ENCODE results near the gene DCUN1D3. TPM values are rescaled to one million over a fixed set of nuclear protein-coding genes. Genes with fewer than 3 reads are reported as not detected.

The DCUN1D3 gene
- total RNA-seq, 4 donors from 2014 or later: 14.7 to 38.0 (median 21.5) TPM

DNA sequence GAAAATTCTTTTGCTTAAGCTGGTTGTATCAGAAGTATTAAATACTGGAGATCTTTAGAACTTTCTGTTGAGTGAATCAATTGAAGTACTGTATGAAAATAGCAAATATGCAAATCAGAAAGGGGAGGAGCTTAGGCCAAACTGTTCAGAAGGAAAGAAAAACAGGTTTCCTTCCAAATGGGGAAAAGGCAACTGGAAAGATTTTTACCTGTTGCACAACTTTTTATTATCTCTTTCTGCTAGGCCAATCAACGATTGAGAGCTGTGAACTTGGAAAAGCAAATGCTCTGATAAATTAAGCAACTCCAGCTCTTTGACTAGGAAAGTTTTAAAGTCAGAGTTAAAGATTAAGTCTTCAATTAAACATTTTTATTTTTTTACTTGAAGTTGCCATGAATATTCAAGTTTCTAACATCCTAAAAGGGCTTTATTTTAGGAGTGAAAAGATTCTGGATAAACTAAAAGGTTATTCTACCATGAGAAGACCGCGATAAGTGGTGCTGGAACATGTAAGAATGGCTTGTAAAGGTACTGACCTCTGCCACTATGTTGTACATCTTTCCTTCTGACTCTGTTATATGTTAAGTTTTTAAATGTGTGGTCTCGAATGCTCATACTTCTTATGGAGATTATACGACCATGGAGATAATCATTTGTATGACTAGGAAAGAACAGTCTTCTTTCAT lies 16.5 kb downstream of the DCUN1D3 start:
- H3K27me3 ChIP-seq: no peaks in the 10 kb centered on the region
- intact Hi-C loops (cut with DNase I; ENCODE audit: low total_unique reads): no loop called here
- H3K9me3 ChIP-seq: no peaks in the 10 kb centered on the region
- H3K4me3 ChIP-seq: no peak overlapping the region
- no peaks in the 10 kb centered on the region for H3K36me3 ChIP-seq
- no peak for DNase-seq
- H3K4me1 ChIP-seq: peaks cover 6 to 16% of the 10 kb centered on the region in 2 donors
- TF ChIP-seq, protein P1, sequence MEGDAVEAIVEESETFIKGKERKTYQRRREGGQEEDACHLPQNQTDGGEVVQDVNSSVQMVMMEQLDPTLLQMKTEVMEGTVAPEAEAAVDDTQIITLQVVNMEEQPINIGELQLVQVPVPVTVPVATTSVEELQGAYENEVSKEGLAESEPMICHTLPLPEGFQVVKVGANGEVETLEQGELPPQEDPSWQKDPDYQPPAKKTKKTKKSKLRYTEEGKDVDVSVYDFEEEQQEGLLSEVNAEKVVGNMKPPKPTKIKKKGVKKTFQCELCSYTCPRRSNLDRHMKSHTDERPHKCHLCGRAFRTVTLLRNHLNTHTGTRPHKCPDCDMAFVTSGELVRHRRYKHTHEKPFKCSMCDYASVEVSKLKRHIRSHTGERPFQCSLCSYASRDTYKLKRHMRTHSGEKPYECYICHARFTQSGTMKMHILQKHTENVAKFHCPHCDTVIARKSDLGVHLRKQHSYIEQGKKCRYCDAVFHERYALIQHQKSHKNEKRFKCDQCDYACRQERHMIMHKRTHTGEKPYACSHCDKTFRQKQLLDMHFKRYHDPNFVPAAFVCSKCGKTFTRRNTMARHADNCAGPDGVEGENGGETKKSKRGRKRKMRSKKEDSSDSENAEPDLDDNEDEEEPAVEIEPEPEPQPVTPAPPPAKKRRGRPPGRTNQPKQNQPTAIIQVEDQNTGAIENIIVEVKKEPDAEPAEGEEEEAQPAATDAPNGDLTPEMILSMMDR (IDR thresholded peaks at IDR 0.05): no peak
- TF ChIP-seq POLR2A (IDR thresholded peaks at IDR 0.05): no peak
- H3K27ac ChIP-seq: peak overlapping the region; percentile 49 to 77

- H3K4me1 ChIP-seq: peaks cover 6 to 16% of the 10 kb centered on the region in 2 donors
- peak overlapping the region in 1 of 2 donors; percentile 77 for H3K27ac ChIP-seq
- H3K36me3 ChIP-seq: no peaks in the 10 kb centered on the region
- no peak for DNase-seq
- H3K27me3 ChIP-seq: no peaks in the 10 kb centered on the region
- no peak overlapping the region for H3K4me3 ChIP-seq
- TF ChIP-seq, protein P1 (IDR thresholded peaks at IDR 0.05): no peak
- TF ChIP-seq POLR2A (IDR thresholded peaks at IDR 0.05): no peak
- intact Hi-C loops (cut with DNase I; ENCODE audit: low total_unique reads): no loop called here
- H3K9me3 ChIP-seq: no peaks in the 10 kb centered on the region
Measured at GRCh38 chr16:20881503-20881878, 18.7 kb downstream of the DCUN1D3 start.

GRCh38 chr16:20880867-20881502 lies 19.2 kb downstream of the DCUN1D3 start:
- DNase-seq: no peak
- peak overlapping the region; percentile 77 to 79 for H3K27ac ChIP-seq
- peaks cover 5 to 16% of the 10 kb centered on the region in 2 donors for H3K4me1 ChIP-seq
- TF ChIP-seq POLR2A (IDR thresholded peaks at IDR 0.05): no peak
- TF ChIP-seq, protein P1 (IDR thresholded peaks at IDR 0.05): no peak
- no peaks in the 10 kb centered on the region for H3K36me3 ChIP-seq
- no peak overlapping the region for H3K4me3 ChIP-seq
- intact Hi-C loops (cut with DNase I; ENCODE audit: low total_unique reads): no loop called here
- H3K27me3 ChIP-seq: no peaks in the 10 kb centered on the region
- no peaks in the 10 kb centered on the region for H3K9me3 ChIP-seq

DNA sequence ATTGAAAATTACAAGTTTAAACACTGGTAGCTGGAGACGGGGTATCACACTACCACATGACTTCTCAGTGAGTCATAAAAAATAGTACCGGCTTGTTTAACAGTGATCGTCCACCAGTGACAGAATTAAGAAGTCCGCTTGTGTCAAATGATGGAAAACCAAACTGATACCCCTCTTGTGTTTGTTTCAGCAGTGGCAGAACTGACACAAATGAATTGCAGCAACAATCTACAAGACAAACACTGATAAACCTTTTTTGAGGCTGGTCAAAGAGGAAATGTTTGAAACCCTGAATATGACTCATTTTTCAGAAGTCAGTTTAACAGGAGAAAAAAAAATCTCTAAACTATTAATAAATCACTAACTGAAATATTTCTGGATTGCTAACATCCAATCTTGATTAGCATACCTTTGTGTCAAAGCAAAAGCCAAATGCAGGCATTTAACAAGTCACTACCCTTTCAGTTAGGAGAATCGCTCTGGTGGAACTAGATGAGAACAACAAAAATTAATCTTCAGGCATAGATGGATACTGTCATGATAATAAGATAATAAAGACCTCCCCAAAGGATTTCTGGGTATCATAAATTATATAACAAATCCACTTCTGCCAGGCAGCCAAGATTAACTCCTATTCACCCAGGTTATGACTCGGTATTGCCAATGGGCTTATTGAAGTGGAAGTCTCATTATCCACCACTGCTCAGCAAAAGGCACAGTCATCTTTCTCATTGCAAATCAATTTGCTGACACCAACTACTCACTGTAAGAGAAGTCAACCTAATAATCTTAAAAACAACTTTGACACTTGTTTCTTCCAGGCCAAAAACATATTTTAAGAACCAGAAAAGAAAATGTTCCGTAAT lies 20.8 kb downstream of the DCUN1D3 start:
- Histone ChIP-seq H3K4me1 (peaks cover 0 to 16% of the 10 kb centered on the region in 2 donors), H3K4me3 (no peak overlapping the region), H3K9me3 (no peaks in the 10 kb centered on the region), H3K36me3 (no peaks in the 10 kb centered on the region), H3K27me3 (no peaks in the 10 kb centered on the region), H3K27ac (peak overlapping the region; percentile 77 to 79)
- no peak for DNase-seq
- intact Hi-C loops (cut with DNase I; ENCODE audit: low total_unique reads): no loop called here
- TF ChIP-seq, protein P1 (IDR thresholded peaks at IDR 0.05): no peak
- no peak for TF ChIP-seq POLR2A (IDR thresholded peaks at IDR 0.05)

Data from uterus (tissue), 4 donors.